Measurements from ENCODE around the gene SARNP.
"Not testable (repeated sequence)": the region's sequence is repeated elsewhere in the genome, so short reads cannot be mapped to it uniquely, and the experiment has no call there.

The SARNP gene

DNA sequence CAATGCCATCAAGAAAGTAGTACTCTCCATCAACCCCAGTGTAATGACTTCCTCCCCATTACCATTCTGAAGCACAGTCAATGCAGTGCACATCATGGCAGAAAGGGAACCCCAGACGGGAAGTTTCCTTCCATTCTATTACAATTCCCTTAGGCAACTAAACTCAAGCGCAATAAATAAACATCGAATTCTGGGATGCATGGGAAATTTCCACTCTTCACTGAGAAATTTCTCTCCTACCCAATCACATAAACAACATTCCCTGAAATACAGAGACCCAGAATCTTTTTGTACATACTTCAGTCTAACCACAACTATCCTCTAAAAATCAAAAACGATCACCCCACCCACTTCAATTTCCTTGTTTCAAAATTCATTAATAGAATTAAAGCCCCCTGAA is 20.0 kb downstream of the SARNP start:
- TF ChIP-seq POLR2A (IDR thresholded peaks at IDR 0.05; ENCODE audit: low read length) (no peak), GATA1 (IDR thresholded peaks at IDR 0.05; ENCODE audit: low read depth, low read length) (no peak)
- no peak for DNase-seq

DNA sequence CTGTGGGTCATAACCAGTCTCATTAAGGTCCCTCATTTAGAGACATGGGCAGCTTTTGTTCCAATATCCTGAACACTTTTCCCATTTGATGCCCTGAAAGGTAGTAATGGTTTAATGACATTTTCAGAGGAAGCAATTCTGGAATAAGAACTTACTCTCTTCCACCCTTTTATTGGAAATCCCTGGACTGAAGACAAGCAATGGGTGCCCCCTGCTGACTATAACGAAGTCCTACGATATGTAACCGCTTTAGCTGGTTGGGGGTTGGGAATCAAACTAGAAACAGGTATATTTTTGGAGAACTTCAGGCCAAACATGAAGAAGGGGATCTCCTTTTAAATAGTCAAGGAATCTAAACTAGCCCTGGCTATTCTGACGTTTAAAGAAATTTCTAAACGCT is 20.5 kb downstream of the SARNP start:
- TF ChIP-seq GATA1 (IDR thresholded peaks at IDR 0.05; ENCODE audit: low read depth, low read length), result no peak
- peak; percentile 55 to 63 for DNase-seq

GRCh38 chr12:55795950-55796349 is 21.6 kb downstream of the SARNP start:
- no peak for DNase-seq
- no peak for TF ChIP-seq POLR2A (IDR thresholded peaks at IDR 0.05; ENCODE audit: low read length)
- TF ChIP-seq GATA1 (IDR thresholded peaks at IDR 0.05; ENCODE audit: low read depth, low read length), result no peak

DNA sequence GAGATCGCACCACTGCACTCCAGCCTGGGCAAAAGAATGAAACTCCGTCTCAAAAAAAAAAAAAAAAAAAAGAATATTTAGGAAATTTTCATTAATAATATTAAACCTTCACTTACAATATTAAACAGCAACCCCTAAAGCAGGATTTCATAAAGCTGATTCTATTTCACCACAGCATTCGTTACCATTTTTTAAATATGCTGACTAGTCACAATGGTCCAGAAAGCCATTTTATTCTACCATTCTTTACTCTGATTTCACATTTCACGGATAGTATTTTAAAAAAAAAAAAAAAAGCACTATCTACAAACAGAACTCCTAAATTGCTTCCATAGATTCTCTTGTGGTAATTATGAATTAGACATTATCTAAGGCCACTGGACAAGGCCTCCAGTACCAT is 27.6 kb downstream of the SARNP start:
- no peak for DNase-seq

DNA sequence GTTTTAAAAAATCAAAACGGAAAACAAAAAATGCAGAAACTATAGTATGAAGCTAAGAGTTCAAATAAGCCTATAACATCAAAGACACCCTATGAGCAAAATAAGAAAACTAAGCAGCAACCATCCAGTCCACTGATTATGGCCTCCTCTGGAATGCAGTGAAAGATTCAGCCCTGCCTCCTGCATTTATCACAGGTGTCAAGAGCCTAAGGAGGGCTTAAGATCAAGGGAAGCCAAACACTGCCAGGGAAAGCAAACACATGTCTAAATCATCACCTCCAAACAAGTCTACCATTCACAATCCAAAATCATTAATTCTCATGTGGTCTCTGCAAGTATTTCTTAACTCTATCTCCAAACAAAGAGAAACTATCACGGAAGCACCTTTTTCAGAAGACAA is 28.4 kb downstream of the SARNP start:
- DNase-seq, result no peak
- TF ChIP-seq GATA1 (IDR thresholded peaks at IDR 0.05; ENCODE audit: low read depth, low read length) (no peak), POLR2A (IDR thresholded peaks at IDR 0.05; ENCODE audit: low read length) (no peak)

More for the DNA sequence above, 27.6 kb downstream of the SARNP start:
- TF ChIP-seq POLR2A (IDR thresholded peaks at IDR 0.05; ENCODE audit: low read length) (no peak), GATA1 (IDR thresholded peaks at IDR 0.05; ENCODE audit: low read depth, low read length) (no peak)

DNA sequence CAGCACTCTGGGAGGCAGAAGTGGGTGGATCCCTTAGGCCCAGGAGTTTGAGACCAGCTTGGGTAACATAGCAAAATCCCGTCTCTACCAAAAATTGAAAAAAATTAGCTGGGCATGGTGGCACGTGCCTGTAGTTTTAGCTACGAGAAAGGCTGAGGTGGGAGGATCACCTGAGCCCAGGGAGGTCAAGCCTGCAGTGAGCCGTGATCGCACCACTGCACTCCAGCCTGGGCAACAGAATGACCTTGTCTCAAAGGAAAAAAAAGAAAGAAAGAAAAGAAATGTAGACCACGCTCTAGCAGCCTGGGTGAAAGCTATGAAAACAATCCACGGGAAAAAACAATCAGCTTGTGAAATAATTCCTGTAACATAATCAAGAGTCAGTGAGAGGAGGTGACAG is 29.0 kb downstream of the SARNP start:
- no peak for TF ChIP-seq POLR2A (IDR thresholded peaks at IDR 0.05; ENCODE audit: low read length)
- DNase-seq, result no peak

- DNase-seq, result no peak
- TF ChIP-seq POLR2A (IDR thresholded peaks at IDR 0.05; ENCODE audit: low read length) (no peak), GATA1 (IDR thresholded peaks at IDR 0.05; ENCODE audit: low read depth, low read length) (no peak)
These were observed 36.8 kb downstream of the SARNP start for GRCh38 chr12:55780685-55781084.

GRCh38 chr12:55777856-55778255 is 39.7 kb downstream of the SARNP start:
- TF ChIP-seq GATA1 (IDR thresholded peaks at IDR 0.05; ENCODE audit: low read depth, low read length), result no peak
- TF ChIP-seq POLR2A (IDR thresholded peaks at IDR 0.05; ENCODE audit: low read length), result no peak
- no peak for DNase-seq

DNA sequence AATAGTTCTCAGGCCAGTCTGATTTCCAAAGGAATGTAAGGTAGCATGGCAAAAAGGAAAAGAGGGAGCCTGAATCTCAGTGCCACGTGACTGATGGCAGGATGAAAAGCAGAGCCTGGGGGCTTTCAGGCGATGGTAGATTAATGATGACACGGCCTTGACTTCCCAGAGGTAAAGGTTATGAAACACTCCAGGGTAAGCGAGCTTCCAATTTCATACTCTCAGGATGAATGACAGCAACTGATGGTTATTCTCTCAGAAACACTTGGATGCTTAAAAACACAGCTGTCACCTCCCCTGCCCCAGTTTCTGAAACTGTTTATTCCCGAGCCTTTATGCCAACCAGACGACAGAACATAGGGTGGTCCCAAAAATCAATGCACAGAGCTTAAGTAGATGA is 45.8 kb downstream of the SARNP start:
- DNase-seq, result no peak
- TF ChIP-seq POLR2A (IDR thresholded peaks at IDR 0.05; ENCODE audit: low read length) (no peak), GATA1 (IDR thresholded peaks at IDR 0.05; ENCODE audit: low read depth, low read length) (no peak)

- no peak for TF ChIP-seq POLR2A (IDR thresholded peaks at IDR 0.05; ENCODE audit: low read length)
- TF ChIP-seq GATA1 (IDR thresholded peaks at IDR 0.05; ENCODE audit: low read depth, low read length), result no peak
- DNase-seq, result no peak
These were observed 50.4 kb downstream of the SARNP start for GRCh38 chr12:55767156-55767555.

GRCh38 chr12:55765736-55766290 is 51.7 kb downstream of the SARNP start:
- DNase-seq, result no peak
- TF ChIP-seq GATA1 (IDR thresholded peaks at IDR 0.05; ENCODE audit: low read depth, low read length) (no peak), POLR2A (IDR thresholded peaks at IDR 0.05; ENCODE audit: low read length) (no peak)

DNA sequence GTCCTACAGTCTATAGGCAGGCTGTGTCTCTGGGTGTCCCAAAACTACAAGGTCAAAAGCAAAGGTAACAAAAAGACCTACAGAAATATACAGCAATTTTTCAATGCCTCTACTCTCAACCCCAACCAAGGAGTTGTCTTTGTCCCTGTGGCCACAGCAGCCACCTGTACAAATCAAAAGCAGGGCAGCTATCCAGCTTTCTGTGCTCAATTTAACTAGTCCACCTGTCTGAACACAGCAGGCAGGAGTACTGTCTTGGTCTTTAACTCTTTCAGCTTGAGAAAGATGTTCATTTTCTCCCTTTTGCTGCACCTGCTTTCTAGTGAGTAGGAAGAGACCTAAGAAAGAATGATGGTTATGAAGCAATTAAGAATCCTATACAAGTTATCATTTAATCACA is 54.9 kb downstream of the SARNP start:
- DNase-seq, result no peak
- no peak for TF ChIP-seq GATA1 (IDR thresholded peaks at IDR 0.05; ENCODE audit: low read depth, low read length)
- no peak for TF ChIP-seq POLR2A (IDR thresholded peaks at IDR 0.05; ENCODE audit: low read length)

DNA sequence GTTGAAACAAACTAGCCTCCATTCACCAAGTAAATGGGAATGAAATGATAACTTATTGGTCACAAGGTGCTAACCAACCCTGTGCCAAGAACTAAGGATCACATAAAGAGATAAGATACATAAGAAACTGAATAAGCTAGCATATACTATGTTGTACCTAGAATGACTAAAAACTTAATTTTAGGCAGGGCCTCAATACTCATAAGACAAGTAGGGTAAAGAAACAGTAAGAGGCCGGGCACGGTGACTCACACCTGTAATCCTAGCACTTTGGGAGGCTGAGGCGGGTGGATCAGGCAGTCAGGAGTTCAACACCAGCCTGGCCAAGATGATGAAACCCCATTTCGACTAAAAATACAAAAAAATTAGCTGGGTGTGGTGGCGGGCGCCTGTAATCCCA is 56.9 kb downstream of the SARNP start:
- no peak for TF ChIP-seq POLR2A (IDR thresholded peaks at IDR 0.05; ENCODE audit: low read length)
- TF ChIP-seq GATA1 (IDR thresholded peaks at IDR 0.05; ENCODE audit: low read depth, low read length), result no peak
- DNase-seq, result no peak

DNA sequence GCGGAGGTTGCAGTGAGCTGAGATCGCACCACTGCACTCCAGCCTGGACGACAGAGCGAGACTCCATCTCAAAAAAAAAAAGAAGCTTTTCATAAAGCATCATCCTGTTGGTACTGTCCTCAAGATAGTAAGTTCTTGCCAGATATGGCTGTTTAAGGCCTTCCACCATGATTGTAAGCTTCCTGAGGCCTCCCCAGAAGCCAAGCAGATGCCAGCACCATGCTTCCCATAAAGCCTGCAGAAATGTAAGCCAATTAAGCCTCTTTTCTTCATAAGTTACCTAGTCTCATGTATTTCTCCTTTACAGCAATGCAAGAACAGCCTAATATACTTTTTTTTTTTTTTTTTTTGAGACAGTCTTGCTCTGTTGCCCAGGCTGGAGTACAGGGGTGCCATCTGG is 58.9 kb downstream of the SARNP start:
- DNase-seq, result not testable (repeated sequence)

- DNase-seq, result no peak
- TF ChIP-seq GATA1 (IDR thresholded peaks at IDR 0.05; ENCODE audit: low read depth, low read length) (no peak), POLR2A (IDR thresholded peaks at IDR 0.05; ENCODE audit: low read length) (no peak)
These were observed 59.8 kb downstream of the SARNP start for GRCh38 chr12:55757701-55758100.

DNA sequence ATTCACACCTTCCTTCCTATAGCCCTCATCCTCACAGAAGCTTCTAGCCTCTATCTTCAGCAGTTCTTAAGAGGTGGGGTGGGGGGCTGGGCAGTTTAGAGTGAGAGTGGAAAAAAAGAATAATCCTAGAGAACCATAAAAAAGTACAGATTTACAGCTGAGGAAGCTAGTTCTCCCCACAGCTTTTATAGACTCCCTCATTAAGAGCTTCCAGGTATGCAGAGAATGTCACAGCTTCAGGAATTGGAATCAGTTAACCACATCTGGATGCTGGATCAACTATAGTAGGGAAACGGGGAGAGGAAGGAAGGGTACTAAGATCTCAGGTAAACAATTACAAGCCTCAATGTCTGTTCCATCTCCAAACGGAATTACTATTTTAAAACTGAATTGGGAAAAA is 62.3 kb downstream of the SARNP start:
- no peak for DNase-seq

More for the DNA sequence above, 62.3 kb downstream of the SARNP start:
- TF ChIP-seq POLR2A (IDR thresholded peaks at IDR 0.05; ENCODE audit: low read length) (no peak), GATA1 (IDR thresholded peaks at IDR 0.05; ENCODE audit: low read depth, low read length) (no peak)
